Measurements from ENCODE around the gene CLTA.

- TF ChIP-seq CTCF (IDR thresholded peaks at IDR 0.05; ENCODE audit: insufficient read depth, low read depth, low read length), result no peak
- no peak for TF ChIP-seq EZH2 (IDR thresholded peaks at IDR 0.05; ENCODE audit: insufficient read depth, low read length)
These were observed 47.5 kb upstream of the CLTA start for GRCh38 chr9:36143245-36143641.
